GM21515 (cell line): ENCODE measurements around the gene TCAP.
"Not testable (repeated sequence)": the region's sequence is repeated elsewhere in the genome, so short reads cannot be mapped to it uniquely, and the experiment has no call there.

ENCODE experiments used
- ATAC-seq: cut with Tn5 transposase; IDR thresholded peaks from one replicate; pipeline ENCODE4 v1.9.1; 2021; ENCODE audit not compliant: unreplicated experiment

TCAP gene

DNA sequence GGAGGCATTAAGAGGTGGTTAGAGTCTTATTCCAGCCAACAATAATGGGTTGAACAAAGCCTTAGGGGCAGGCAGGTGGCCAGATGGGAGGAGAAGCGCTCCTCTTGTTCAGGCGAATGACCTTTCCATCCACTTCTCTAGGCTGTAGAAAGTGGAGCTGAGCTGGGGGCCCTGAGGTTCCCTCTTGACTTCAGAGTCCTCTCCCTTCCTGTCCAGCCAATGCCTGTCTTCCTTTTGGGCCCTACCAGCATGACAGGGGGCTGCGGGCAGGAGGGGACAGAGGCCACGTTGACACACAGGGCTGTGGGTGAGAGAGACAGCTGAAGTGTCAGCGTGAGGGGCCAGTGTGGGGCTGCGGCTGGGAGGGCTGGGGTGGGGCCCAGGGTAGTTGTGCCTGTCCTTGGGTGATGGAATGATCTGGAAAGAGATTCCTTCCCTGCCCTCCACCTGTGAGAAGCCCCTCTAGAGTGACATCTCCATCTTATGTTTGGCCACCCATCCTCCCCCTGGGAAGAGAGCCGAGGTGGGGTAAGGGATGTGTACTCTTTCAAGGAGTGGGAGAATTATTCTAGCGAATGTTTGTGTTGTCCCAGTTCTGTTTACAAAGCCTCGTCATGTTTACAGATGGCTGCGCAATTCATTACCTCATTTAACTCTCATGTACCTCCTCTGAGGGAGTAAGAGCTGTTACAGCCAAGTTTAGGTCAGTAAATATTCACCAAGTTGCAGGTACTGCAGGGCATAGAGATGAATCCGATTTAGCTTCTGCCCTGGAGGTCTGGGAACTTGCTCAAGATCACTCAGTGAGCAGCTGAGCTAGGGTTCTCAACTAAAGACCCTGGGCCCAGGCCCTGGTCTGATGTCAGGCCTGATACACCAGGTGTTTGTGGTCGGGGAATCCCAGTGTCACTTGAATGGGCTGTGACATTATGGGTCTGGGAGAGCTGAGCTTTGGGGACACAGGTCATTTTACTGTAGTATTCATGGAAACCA, 38.0 kb downstream of the TCAP start:
- ATAC-seq = no peak

DNA sequence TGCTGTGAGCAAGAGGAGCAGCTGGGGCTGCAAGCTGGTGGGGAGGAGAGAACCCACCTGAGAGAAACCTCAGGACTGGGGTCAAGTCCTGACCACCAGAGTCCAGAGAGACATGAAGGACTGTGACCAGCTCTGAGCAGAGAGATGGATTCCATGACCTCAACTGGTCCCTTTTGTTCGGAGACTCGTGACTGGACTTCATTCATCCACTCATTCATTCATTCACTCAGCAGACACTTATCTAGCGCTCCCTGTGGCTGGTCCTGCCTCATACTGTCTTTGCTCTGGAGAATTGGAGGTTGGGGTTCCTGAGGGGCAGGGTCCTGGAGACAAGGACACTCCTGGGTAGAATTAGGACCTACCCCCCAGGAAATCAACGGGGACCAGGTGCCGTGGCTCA, 38.8 kb downstream of the TCAP start:
- no peak for ATAC-seq

- no peak for ATAC-seq
Observed at GRCh38 chr17:39704821-39705551, 39.8 kb downstream of the TCAP start.

DNA sequence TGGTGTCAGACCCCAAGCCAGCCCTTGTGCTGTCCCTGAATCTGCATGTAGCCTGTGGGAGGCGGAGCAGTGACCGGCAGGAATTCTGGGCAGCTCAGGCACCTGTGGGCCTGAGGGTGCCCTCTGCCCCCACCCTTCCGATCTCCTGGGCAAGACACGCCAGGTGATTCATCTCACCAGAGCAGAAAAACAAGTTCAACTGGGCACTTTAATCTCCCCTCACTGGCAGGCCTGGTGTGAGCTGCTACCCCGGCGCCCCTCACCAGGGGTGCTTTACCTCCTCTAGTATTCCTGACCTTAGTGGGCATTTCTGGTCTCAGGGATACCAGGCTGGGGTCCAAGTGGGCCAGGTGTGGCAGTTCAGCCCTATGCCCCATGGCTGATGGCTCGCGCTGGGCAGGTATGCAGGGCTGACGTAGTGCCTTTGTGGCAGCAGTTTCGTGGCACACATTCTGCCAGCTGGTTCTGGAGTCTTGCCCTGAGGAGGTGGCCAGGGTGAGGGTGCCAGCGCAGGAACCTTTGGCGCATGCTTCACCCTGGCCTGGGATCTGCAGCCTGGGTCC, 40.7 kb downstream of the TCAP start:
- no peak for ATAC-seq

DNA sequence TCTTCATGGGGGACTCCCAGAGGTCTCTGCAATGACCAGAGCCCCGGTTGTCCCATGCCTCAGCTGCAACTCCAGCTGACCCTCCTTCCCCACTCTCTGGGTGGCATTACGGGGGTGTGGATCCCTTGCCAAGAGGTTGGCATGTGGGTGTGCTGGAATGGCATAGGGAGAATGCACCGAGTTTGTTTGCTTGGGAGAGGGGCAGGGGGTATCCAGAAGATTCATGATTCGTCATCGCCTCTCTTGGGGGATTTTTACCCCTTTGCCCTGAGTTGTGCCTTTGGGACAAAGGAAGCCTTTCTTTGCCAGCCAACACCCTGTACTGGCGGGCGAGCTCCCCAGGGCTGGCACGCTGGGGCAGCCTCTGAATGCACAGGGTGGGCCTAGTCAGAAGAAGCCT, 41.2 kb downstream of the TCAP start:
- no peak for ATAC-seq

DNA sequence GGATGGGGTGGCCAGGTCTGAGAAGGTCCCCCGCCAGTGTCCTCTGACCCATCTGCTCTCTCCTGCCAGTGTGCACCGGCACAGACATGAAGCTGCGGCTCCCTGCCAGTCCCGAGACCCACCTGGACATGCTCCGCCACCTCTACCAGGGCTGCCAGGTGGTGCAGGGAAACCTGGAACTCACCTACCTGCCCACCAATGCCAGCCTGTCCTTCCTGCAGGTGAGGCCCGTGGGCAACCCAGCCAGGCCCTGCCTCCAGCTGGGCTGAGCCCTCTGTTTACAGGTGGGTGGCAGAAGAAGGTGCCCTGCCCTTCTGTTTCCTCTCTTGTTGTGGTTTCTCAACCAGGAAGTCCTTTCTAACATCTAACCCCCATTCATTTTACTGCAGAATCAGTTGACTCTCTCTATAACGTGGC, 41.8 kb downstream of the TCAP start:
- no peak for ATAC-seq

GRCh38 chr17:39709319-39709997, 44.3 kb downstream of the TCAP start:
- ATAC-seq = no peak

GRCh38 chr17:39709998-39710964, 45.1 kb downstream of the TCAP start:
- ATAC-seq = no peak

DNA sequence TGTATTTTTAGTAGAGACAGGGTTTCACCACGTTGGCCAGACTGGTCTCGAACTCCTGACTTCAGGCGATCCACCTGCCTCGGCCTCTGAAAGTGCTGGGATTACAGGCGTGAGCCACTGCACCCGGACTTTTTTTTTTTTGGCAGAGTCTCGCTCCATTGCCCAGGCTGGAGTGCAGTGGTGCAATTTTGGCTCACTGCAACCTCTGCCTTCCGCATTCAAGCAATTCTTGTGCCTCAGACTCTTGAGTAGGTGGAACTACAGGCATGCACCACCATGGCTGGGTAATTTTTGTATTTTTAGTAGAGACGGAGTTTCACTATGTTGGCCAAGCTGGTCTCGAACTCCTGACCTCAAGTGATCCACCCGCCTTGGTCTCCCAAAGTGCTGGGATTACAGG, 45.9 kb downstream of the TCAP start:
- ATAC-seq = not testable (repeated sequence)

DNA sequence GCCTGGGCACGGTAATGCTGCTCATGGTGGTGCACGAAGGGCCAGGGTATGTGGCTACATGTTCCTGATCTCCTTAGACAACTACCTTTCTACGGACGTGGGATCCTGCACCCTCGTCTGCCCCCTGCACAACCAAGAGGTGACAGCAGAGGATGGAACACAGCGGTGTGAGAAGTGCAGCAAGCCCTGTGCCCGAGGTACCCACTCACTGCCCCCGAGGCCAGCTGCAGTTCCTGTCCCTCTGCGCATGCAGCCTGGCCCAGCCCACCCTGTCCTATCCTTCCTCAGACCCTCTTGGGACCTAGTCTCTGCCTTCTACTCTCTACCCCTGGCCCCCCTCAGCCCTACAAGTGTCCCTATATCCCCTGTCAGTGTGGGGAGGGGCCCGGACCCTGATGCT, 46.7 kb downstream of the TCAP start:
- ATAC-seq = no peak

DNA sequence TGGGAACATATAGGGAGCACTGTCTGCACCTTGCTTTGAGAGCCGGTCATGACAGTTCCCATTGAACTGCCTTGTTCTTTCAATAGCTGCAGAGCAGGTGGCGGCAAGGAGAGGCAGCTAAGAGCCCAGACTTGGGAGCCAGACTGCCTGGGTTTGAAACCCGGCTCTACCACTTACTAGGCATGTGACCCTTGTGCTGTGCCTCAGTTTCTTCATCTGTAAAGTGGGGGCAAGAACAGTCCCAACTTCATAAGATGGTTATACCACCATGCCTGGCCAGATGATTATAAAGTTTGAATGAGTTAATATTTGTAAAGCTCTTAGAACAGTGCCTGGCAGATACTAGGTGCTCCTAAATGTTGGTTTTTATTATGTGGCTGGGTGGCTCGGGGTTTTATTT, 49.1 kb downstream of the TCAP start:
- ATAC-seq = no peak

DNA sequence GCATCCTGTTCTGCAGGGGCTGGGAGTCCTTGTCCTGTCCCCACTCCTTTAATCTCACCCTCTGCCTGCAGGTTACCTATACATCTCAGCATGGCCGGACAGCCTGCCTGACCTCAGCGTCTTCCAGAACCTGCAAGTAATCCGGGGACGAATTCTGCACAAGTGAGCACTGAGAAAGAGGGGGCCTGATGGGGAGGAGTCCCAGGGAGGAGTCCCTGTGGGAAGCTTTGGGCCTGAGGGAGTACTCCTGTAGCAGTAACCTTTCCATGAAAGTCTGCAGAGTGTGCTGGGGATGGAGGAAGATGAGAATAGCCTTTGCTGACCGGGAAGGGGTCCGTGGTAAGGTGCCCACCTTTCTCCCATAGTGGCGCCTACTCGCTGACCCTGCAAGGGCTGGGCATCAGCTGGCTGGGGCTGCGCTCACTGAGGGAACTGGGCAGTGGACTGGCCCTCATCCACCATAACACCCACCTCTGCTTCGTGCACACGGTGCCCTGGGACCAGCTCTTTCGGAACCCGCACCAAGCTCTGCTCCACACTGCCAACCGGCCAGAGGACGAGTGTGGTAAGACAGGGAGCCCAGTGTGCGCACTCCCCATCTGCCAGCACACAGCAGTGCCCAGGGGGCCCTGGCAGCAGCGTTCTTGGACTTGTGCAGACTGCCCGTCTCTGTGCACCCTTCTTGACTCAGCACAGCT, 50.4 kb downstream of the TCAP start:
- ATAC-seq = no peak
